ENCODE results near the gene TMEM101. TPM values are rescaled to one million over a fixed set of nuclear protein-coding genes. Genes with fewer than 3 reads are reported as not detected.

The TMEM101 gene
- total and polyA plus RNA-seq, 2 of the 8 experiments (the other 6 are each of a cell fraction or from before 2014, with no cell fraction given) = 16.1 to 44.7 TPM

- Histone ChIP-seq H3K36me3 (ENCODE audit: control insufficient read depth in 2 of 4, insufficient read depth in 4 of 4, low read length in 3 of 4) (peaks cover 9 to 66% (median 38%) of the 10 kb centered on the region in 4 experiments; a peak in 6 of 8 replicates), H3K79me1 (ENCODE audit: low read depth, low read length) (peaks cover 10% of the 10 kb centered on the region; the same call in 1 of the 2 replicates), H3K14ac (ENCODE audit: insufficient read length) (no peak overlapping the region), H2AFZ (ENCODE audit: low read length) (no peak overlapping the region), H2BK120ac (replicated peaks; ENCODE audit: low read depth, low read length) (no peak overlapping the region), H3K27me3 (replicated peaks in 1 of 4; ENCODE audit: control insufficient read depth in 3 of 4, extremely low read depth in 1 of 4, insufficient read depth in 3 of 4, low read length in 3 of 4) (no peaks in the 10 kb centered on the region), H4K91ac (replicated peaks; ENCODE audit: insufficient read length, low read length) (no peak overlapping the region), H3K9ac (replicated peaks in 1 of 4; ENCODE audit: extremely low read depth in 1 of 4, low read depth in 3 of 4, low read length in 3 of 4) (no peak overlapping the region), H3K4me2 (ENCODE audit: insufficient read depth in 1 of 2, low read depth in 2 of 2, low read length in 2 of 2) (no peak overlapping the region), H2BK5ac (ENCODE audit: low read depth, low read length) (no peak overlapping the region), H3K18ac (ENCODE audit: extremely low read depth, low read length) (no peak overlapping the region), H2AK5ac (ENCODE audit: low read depth, low read length) (no peak overlapping the region), H3K27ac (ENCODE audit: low read depth, low read length) (no peak overlapping the region), H2BK20ac (ENCODE audit: low read length) (no peak overlapping the region), H3K23ac (ENCODE audit: insufficient read length) (no peak overlapping the region), H3K4me3 (ENCODE audit: extremely low read depth in 1 of 4, insufficient read depth in 2 of 4, low read depth in 3 of 4, low read length in 4 of 4) (no peak overlapping the region), H3K4ac (replicated peaks; ENCODE audit: insufficient read length, low read depth, low read length) (no peak overlapping the region), H3K56ac (replicated peaks; ENCODE audit: insufficient read length, low read depth, low read length) (no peak overlapping the region), H4K20me1 (replicated peaks in 1 of 2; ENCODE audit: control insufficient read depth in 1 of 2, insufficient read depth in 2 of 2, low read length in 2 of 2) (peaks cover 7% of the 10 kb centered on the region in 2 experiments), H2BK15ac (ENCODE audit: low read length) (no peak overlapping the region), H3K9me3 (ENCODE audit: insufficient read depth in 2 of 2, low read depth in 1 of 2, low read length in 1 of 2) (no peaks in the 10 kb centered on the region), H4K5ac (ENCODE audit: insufficient read length, low read depth, low read length) (no peak overlapping the region), H4K8ac (ENCODE audit: extremely low read depth, insufficient read depth, low read length) (no peak overlapping the region), H2BK12ac (ENCODE audit: low read depth, low read length) (no peak overlapping the region), H3K23me2 (ENCODE audit: low read depth, low read length) (no peaks in the 10 kb centered on the region), H3K4me1 (replicated peaks in 1 of 4; ENCODE audit: control insufficient read depth in 3 of 4, insufficient read depth in 4 of 4, low read length in 3 of 4) (peaks cover 0 to 2% (median 0%) of the 10 kb centered on the region in 4 experiments; a peak in 1 of 7 replicates), H3K79me2 (ENCODE audit: control insufficient read depth in 1 of 2, insufficient read depth in 2 of 2, low read length in 2 of 2) (peaks cover 28 to 89% of the 10 kb centered on the region in 2 experiments)
- ChIA-PET POLR2A (ENCODE audit: partially characterized antibody) (interaction anchor here (0.8 to 5.2 kb wide), 8 partner anchors 8 to 54 kb away, joined by 3 to 31 read pairs (median 4); no protein-coding TSS in a partner anchor), CTCF (ENCODE audit: partially characterized antibody) (interaction anchor here (0.6 to 2.3 kb wide), 8 partner anchors 9 to 109 kb away, joined by 3 to 10 read pairs (median 3); no protein-coding TSS in a partner anchor)
- FAIRE-seq (no peak), DNase-seq (ENCODE audit: low read depth in 1 of 2, low spot score in 2 of 2) (no peak)
- WGBS, 2 experiments (ENCODE audit: extremely low coverage in 1 of 2, insufficient coverage in 1 of 2, insufficient read length in 1 of 2, insufficient replicate concordance in 2 of 2, low coverage in 1 of 2, low lambda C conversion rate in 2 of 2, missing lambda C conversion rate in 1 of 2) = 95% methylated on average over 14 of the region's 14 CpGs; no CpG with 5 or more reads in 1 of the 2 experiments
- TF ChIP-seq RXRA (IDR thresholded peaks at IDR 0.05; ENCODE audit: insufficient read depth, low read depth, low read length) (no peak), PHF8 (conservative IDR thresholded peaks at IDR 0.05; ENCODE audit: low read depth, low read length) (no peak), JUN (IDR thresholded peaks at IDR 0.05; ENCODE audit: low read depth, low read length) (no peak), RFX5 (IDR thresholded peaks at IDR 0.05; ENCODE audit: borderline replicate concordance, low read depth, low read length) (no peak), CBX8 (IDR thresholded peaks at IDR 0.05; ENCODE audit: borderline replicate concordance, low read depth, low read length) (no peak), CHD2 (IDR thresholded peaks at IDR 0.05; ENCODE audit: low read length) (no peak), SRF (IDR thresholded peaks at IDR 0.05; ENCODE audit: low read depth, low read length) (no peak), MAFK (IDR thresholded peaks at IDR 0.05; ENCODE audit: low read depth, low read length) (no peak), E2F6 (IDR thresholded peaks at IDR 0.05) (no peak), POLR2A (IDR thresholded peaks at IDR 0.05; ENCODE audit: control extremely low read depth in 1 of 2, low read depth in 2 of 2, low read length in 2 of 2) (no peak), CEBPB (IDR thresholded peaks at IDR 0.05; ENCODE audit: low read depth, low read length) (no peak), SIX5 (IDR thresholded peaks at IDR 0.05; ENCODE audit: low read depth, low read length) (no peak), YY1 (IDR thresholded peaks at IDR 0.05; ENCODE audit: low read depth, low read length) (no peak)
Observed at GRCh38 chr17:44059101-44059892, 44.5 kb upstream of the TMEM101 start.

Measured in H1 (cell line).